GDM1 (cell line): Measurements from ENCODE around the gene KDM1A.

Source experiments
- DNase-seq: peaks from one replicate; lab custom pipeline; 2025; lab: John Stamatoyannopoulos, UW

KDM1A gene

DNA sequence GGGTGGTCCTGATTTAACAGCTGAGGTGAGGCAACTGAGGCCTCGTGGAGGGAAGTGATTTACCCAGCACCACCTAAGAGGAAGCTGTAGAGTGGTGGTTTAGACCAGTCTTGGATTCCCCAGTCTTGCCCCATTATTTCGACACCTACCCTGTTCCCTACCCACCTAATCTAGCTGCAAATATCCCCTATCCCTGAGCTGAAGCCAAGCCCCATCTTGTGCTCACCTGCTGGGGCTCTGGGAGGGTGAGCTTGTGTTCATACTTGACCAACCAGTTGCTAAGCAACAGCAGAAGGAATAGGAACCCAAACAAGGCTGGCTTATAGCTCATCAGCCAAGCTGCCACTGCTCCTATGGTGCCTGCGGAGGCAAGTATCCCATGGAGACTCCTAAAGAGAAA, 5.6 kb upstream of the KDM1A start:
- no peak for DNase-seq

- DNase-seq = no peak
These were observed 591 bp upstream of the KDM1A start for GRCh38 chr1:23018661-23019093.

DNA sequence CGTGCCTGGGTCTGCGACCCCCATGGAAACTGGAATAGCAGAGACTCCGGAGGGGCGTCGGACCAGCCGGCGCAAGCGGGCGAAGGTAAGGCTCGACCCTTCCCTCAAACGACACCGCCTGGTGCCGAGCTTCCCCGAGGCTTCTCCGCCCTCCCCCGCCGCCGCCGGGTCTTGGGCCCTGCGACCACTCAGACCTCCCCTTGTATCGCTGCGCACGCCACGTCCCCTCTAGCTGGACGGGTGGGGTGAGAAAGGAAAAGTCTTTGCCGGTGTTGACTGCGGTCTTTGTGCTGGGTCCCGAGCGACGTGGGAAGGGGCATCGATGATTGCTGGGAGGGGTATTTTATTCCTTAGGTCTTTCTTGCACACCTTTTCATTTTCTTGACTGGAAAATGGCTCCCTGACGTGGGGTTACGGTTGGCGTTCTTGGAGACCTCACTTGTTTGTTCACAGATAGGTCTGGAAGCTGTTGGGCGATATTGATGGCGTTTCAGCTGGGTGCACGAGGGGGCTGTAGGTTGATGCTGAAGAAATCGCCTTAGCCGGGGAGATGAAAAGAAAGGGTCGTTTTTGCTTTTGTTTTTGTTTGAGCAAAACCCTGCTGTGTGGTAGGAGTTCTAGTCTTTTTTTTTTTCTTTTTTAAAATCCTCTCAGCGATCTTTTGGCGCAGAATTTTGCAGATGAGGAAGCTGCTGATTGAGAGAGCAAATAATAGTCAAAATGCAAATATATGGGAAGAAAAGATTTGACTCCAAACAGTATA, 776 bp downstream of the KDM1A start:
- peak; percentile 8 for DNase-seq

DNA sequence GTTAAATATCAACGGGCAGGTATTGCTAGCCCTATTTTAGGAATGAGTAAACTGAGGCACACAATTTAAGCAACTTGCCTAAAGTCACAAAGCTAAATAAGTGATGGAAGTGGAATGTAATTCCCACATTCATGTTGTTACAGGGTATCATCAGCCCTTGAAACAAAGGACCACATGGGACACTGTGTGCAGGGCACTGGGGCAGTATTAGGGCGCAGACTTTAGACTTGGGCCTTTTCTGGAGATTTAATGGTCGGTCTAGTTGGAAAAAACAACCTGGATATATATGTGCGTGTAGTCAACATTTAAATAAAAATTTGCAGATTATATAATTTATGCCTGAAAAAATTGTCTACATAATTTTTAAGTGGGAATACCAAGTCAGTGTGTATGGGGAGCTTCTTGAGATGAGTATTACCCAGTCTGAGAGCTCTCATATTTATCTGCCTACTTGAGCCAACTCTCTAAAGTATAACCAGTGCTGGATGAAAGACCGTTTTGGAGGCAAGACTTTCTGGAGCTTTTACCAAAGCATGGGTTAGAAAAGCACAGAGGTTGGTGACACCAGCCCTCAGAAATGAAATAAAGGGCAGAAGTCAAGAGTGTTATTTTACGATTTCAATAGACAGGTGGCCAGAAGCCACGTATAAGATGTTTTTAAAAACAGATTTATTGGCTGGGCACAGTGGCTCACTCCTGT, 1.6 kb downstream of the KDM1A start:
- no peak for DNase-seq

DNA sequence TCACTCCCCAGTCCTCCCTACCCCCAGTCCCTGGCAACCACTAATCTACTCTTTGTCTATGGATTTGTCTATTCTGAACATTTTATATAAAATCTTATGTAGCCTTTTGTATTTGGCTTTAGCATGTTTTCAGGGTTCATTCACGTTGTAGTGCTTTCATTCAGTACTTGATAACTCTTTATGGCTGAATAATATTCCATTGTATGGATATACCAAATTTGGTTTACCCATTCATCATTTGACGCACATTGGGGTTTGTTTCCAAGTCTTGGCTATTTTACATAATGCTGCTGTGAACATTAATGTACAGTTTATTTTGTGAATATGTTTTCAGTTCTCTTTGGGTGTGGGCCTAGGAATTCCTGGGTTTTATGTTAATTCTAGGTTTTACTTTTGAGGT, 2.6 kb downstream of the KDM1A start:
- no peak for DNase-seq

- no peak for DNase-seq
These were observed 4.0 kb downstream of the KDM1A start for GRCh38 chr1:23023174-23023845.

DNA sequence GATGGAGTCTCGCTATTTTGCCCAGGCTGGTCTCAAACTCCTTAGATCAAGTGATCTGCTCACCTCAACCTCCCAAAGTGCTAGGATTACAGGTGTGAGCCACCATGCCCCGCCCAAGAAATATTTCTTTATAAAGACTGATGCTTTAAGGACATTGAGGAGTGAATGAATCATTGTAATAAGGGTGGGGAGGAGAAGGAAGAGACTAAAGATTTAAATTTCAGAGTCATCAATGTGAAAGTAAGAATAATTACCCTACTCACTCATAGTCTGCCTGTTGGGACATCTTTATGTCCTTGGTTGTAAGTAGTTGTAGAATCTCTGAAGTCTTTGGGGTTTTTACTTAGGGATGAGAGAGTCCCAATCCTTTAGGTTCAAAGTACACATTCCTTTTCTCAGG, 7.3 kb downstream of the KDM1A start:
- no peak for DNase-seq

- no peak for DNase-seq
These were observed 8.2 kb downstream of the KDM1A start for GRCh38 chr1:23027352-23027907.

DNA sequence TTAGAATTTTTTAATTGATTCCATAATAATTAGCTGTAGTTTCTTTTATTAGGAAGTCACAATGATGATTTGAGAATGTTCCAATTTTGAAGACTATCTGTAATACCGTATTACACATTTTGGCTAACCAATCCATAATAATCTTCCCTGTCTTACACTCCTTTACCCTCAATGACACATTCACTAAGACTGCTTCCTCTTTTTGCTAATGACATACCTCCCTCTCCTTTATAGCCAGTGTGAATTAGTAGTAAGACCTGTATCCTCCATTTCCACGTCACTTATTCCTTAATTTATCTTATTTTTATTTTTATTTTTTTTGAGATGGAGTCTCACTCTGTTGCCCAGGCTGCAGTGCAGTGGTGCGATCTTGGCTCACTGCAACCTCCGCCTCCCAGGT, 10.1 kb downstream of the KDM1A start:
- no peak for DNase-seq

DNA sequence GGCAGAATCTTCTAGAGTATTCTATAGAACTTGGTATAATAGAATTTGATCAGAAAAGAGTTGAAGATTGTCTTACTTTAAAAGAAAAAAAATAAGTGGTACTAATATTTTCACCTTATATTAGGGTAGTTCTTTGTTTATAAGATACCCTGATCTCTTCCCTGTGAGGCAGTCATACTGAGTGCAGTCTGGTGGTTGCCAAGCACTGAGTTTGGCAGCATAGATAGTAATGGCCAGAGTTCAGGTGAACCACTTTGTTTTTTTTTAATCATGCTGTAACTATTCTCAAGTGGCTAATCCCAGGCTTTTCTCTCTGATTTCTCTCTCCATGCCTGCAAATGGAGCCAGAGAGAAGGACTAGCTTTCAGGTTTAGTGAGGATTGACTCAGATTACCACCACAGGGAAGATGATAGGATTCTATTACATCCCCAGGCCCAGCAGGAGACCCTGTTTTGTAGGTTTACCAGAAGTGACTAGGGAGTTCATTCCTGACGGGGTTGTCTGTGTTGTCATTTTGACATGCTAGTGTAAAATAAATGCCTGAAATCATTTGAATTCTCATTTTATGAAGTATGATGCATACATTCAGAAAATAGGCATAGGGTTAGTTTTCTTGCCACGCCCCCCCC, 16.7 kb downstream of the KDM1A start:
- DNase-seq = no peak

- no peak for DNase-seq
These were observed 17.9 kb downstream of the KDM1A start for GRCh38 chr1:23037081-23037740.

GRCh38 chr1:23039308-23039826, 20.1 kb downstream of the KDM1A start:
- DNase-seq = no peak

DNA sequence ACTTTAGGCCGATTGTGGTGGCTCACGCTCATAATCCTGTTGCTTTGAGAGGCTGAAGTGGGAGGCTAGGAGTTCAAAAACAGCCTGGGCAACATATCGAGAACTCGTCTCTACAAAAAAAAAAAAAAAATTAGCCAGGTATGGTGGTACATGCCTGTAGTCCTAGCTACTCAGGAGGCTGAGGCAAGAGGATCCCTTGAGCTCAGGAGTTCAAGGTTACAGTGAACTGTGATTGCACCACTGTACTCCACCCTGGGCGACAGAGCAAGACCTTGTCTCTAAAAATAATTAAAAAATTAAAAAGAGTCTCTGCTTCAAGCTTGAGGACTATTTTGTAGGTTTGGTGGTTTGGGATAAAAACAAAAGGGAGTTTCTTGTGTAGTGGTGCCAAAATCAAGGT, 21.2 kb downstream of the KDM1A start:
- DNase-seq = no peak

GRCh38 chr1:23044035-23044434, 24.8 kb downstream of the KDM1A start:
- no peak for DNase-seq

DNA sequence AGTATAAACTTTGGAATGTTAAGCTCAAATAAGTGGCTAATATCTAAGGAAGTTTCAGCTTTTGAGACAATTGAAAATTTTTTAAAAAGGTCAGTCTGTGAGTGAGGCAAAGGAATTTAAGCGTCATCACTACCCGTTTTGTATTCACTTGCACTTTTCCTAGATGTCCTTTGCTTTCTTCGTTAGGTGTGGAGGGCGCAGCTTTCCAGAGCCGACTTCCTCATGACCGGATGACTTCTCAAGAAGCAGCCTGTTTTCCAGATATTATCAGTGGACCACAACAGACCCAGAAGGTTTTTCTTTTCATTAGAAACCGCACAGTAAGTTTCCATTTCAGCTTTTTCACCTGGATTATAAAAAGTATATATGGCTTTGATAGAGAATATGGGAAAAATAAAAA, 30.9 kb downstream of the KDM1A start:
- DNase-seq = no peak

DNA sequence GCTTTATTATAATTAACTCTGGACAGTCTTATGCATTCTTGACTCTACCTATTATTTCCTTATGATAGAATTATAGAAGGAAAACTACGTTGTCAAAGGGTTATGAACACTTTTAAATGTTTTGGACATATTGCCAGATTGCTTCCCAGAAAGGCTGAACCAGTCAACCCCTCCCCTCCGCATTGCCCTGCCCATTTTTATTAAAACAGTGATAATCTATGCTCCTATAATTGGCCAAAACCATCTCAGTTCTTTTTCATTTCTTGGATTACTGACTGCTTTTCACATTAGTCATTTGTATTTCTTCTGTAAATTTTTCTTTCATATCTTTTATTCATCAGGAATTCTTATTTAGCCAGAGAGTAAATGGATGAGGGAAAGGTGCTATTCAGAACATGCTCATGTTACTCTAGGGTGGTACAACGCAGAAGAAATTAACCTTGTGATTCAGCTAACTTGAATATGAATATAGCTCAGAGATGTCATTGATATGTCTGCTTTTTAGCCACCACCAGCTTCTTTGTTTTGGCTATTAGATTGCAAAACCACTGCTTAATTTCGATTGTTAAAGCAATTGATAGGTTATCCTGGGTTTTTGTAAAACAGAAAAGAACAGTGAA, 32.1 kb downstream of the KDM1A start:
- no peak for DNase-seq

DNA sequence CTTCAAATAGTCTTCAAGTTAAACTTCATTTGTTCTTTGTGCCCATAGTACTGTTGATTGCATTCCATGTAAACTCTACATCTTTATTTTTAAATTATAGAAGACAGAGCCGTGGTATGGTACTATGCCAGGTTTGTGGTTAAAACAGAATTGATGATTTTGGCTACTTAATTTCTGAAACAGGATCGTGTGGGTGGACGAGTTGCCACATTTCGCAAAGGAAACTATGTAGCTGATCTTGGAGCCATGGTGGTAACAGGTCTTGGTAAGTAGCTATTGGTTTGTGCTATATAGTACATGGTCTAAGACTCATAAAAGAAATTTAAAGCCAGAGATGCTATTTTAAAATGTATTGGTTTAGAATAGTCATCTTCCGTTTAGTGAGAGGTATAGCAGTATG, 38.0 kb downstream of the KDM1A start:
- DNase-seq = no peak

- DNase-seq = no peak
These were observed 43.0 kb downstream of the KDM1A start for GRCh38 chr1:23062271-23062670.

DNA sequence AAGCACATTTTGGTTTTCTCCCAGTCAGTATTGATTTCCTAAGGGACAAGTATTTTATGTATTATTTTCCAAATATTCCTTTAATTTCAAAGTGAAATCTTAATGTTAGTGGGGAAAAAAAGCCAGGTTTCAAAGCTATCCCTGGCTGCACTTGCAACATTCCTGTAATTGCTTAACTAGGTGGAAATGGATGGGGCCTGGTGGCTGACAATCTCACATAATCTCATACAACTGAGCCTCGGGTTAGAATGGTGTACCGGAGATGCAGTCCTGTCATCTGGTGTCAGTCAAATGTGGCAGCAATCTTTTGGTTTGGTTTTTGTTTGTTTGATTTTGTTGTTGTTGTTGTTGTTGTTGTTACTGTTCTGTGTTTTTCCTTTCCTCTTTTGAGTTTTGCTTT, 46.1 kb downstream of the KDM1A start:
- DNase-seq = no peak

DNA sequence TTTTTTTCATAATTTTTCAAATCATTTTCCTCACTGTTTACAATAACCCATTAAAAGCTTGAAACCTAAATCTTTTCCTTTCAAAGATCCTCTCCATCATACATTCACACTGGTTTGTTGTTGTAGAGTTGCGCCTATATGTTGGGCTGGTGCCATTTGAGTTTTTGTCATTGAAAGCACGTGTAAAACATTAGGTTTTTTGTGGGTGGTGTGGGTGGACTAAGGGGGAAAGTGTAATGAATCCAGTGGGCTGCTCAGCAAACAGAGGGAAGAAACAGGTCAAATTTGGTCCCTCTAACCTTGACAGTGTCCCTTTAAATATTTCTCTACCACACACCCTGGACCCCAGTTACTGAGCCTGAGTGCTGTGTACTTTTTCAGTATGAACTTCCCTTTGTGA, 46.8 kb downstream of the KDM1A start:
- no peak for DNase-seq

GRCh38 chr1:23069149-23069548, 49.9 kb downstream of the KDM1A start:
- no peak for DNase-seq
